A549 (cell line): ENCODE results near the gene ARRDC5.

Experiments
- CEBPB ChIP-seq, 2 experiments: fragments of >200 bp in 1 of 2; sonication (Bioruptor Twin) in 1 of 2; formaldehyde crosslinking in 1 of 2; IDR thresholded peaks; 2 replicates each; pipeline ENCODE4 v1.6.1; 2012 to 2016
- EHF ChIP-seq: fragments of 250-450 bp; sonication (Bioruptor Pico); IDR thresholded peaks from 2 replicates; pipeline ENCODE4 v1.5.0; 2020; ENCODE audit warnings: mild to moderate bottlenecking
- EHMT2 ChIP-seq: fragments of 200-600 bp; sonication (generic); IDR thresholded peaks from 2 replicates; pipeline ENCODE4 v1.6.1; 2016; ENCODE audit warnings: antibody characterized with exemption, low read depth, mild to moderate bottlenecking, moderate library complexity
- EP300 ChIP-seq, 2 experiments: fragments of >200 bp; sonication (Bioruptor Twin); formaldehyde crosslinking; IDR thresholded peaks; 2 replicates in 1 of 2; 3 replicates in 1 of 2; pipeline ENCODE4 v1.6.1; 2016 to 2017
- GATA3 ChIP-seq: IDR thresholded peaks from 2 replicates; pipeline ENCODE4 v1.6.1; 2012; ENCODE audit warnings: borderline replicate concordance
- KDM1A ChIP-seq: fragments of 200-600 bp; sonication (generic); IDR thresholded peaks from 2 replicates; pipeline ENCODE4 v1.6.1; 2016; ENCODE audit warnings: low read depth, mild to moderate bottlenecking
- POLR2A ChIP-seq: IDR thresholded peaks from 2 replicates; pipeline ENCODE4 v1.6.1; 2012; ENCODE audit warnings: mild to moderate bottlenecking, low read length
- RCOR1 ChIP-seq: fragments of 150-350 bp; IDR thresholded peaks from 2 replicates; pipeline ENCODE4 v1.6.1; 2014; ENCODE audit warnings: antibody characterized with exemption, low read length, low read depth
- SMC3 ChIP-seq: fragments of >200 bp; sonication (Bioruptor Twin); formaldehyde crosslinking; IDR thresholded peaks from 3 replicates; pipeline ENCODE4 v1.6.1; 2018; ENCODE audit warnings: inconsistent platforms
- TF ChIP-seq, protein P1 (sequence below): fragments of >200 bp; sonication (Bioruptor Twin); formaldehyde crosslinking; IDR thresholded peaks from 3 replicates; pipeline ENCODE4 v1.5.1; 2016
- TF ChIP-seq, protein P2 (sequence below): IDR thresholded peaks from 2 replicates; pipeline ENCODE4 v1.6.1; 2012
- TF ChIP-seq, protein P3 (sequence below): fragments of 200-600 bp; sonication (generic); IDR thresholded peaks from 2 replicates; pipeline ENCODE4 v1.6.1; 2016; ENCODE audit warnings: antibody characterized with exemption, mild to moderate bottlenecking, moderate library complexity

DNA sequence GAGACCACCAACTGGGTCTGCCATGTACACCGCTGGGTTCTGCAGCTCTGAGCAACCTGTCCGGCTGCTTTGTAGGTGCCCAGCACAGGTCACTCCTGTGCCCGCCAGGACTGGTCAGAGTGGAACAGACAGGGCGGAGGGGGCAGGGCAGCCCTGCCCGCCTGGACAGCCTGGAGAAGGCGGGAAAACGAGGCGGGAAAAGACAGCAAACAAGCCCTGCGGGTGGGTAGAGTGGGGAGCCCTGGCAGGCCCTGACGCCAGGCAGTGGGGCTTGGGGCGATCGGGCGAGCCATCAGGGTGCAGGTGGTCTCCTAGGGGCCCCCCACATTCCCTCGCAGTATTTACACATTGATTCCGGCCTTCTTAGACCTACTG is 6.1 kb upstream of the ARRDC5 start:
- no peak for TF ChIP-seq RCOR1
- TF ChIP-seq GATA3, result no peak
- TF ChIP-seq EP300 (IDR thresholded peaks at IDR 0.05), result no peak
- TF ChIP-seq, protein P1, sequence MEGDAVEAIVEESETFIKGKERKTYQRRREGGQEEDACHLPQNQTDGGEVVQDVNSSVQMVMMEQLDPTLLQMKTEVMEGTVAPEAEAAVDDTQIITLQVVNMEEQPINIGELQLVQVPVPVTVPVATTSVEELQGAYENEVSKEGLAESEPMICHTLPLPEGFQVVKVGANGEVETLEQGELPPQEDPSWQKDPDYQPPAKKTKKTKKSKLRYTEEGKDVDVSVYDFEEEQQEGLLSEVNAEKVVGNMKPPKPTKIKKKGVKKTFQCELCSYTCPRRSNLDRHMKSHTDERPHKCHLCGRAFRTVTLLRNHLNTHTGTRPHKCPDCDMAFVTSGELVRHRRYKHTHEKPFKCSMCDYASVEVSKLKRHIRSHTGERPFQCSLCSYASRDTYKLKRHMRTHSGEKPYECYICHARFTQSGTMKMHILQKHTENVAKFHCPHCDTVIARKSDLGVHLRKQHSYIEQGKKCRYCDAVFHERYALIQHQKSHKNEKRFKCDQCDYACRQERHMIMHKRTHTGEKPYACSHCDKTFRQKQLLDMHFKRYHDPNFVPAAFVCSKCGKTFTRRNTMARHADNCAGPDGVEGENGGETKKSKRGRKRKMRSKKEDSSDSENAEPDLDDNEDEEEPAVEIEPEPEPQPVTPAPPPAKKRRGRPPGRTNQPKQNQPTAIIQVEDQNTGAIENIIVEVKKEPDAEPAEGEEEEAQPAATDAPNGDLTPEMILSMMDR, result no peak
- TF ChIP-seq EHMT2, result no peak
- TF ChIP-seq, protein P2, sequence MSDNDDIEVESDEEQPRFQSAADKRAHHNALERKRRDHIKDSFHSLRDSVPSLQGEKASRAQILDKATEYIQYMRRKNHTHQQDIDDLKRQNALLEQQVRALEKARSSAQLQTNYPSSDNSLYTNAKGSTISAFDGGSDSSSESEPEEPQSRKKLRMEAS, result no peak
- TF ChIP-seq POLR2A, result no peak
- TF ChIP-seq EHF (CRISPR knock-in tag), result no peak
- TF ChIP-seq SMC3, result no peak
- no peak for TF ChIP-seq KDM1A
- TF ChIP-seq, protein P3, sequence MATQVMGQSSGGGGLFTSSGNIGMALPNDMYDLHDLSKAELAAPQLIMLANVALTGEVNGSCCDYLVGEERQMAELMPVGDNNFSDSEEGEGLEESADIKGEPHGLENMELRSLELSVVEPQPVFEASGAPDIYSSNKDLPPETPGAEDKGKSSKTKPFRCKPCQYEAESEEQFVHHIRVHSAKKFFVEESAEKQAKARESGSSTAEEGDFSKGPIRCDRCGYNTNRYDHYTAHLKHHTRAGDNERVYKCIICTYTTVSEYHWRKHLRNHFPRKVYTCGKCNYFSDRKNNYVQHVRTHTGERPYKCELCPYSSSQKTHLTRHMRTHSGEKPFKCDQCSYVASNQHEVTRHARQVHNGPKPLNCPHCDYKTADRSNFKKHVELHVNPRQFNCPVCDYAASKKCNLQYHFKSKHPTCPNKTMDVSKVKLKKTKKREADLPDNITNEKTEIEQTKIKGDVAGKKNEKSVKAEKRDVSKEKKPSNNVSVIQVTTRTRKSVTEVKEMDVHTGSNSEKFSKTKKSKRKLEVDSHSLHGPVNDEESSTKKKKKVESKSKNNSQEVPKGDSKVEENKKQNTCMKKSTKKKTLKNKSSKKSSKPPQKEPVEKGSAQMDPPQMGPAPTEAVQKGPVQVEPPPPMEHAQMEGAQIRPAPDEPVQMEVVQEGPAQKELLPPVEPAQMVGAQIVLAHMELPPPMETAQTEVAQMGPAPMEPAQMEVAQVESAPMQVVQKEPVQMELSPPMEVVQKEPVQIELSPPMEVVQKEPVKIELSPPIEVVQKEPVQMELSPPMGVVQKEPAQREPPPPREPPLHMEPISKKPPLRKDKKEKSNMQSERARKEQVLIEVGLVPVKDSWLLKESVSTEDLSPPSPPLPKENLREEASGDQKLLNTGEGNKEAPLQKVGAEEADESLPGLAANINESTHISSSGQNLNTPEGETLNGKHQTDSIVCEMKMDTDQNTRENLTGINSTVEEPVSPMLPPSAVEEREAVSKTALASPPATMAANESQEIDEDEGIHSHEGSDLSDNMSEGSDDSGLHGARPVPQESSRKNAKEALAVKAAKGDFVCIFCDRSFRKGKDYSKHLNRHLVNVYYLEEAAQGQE, result no peak
- TF ChIP-seq CEBPB (IDR thresholded peaks at IDR 0.05), result no peak
